Neural cell (in vitro differentiated cells): ENCODE data around the gene SLC17A9. TPM values are rescaled to one million over a fixed set of nuclear protein-coding genes. Genes with fewer than 3 reads are reported as not detected.

Experiments used
- H2AFZ ChIP-seq: fragments of 200-600, 300-800 bp; sonication (generic), shearing (Covaris generic); 2 replicates; pipeline ENCODE4 v1.6.0; 2014; ENCODE audit warnings: low read depth, mild to moderate bottlenecking, antibody characterized with exemption, low read length, moderate library complexity
- H3F3A ChIP-seq: fragments of 200-600 bp; shearing (Covaris generic); 2 replicates; pipeline ENCODE4 v1.6.1; 2016; ENCODE audit warnings: mild to moderate bottlenecking, moderate library complexity, mixed read lengths, antibody characterized with exemption, low read length; ENCODE audit not compliant: insufficient read depth, poor library complexity, severe bottlenecking
- H3K27ac ChIP-seq: fragments of 200-600, 300-800 bp; sonication (generic), shearing (Covaris generic); 2 replicates; pipeline ENCODE4 v1.5.1; 2014; ENCODE audit warnings: mild to moderate bottlenecking, low read length, moderate library complexity
- H3K27me3 ChIP-seq: fragments of 300-800, 200-600 bp; sonication (generic), shearing (Covaris generic); 2 replicates; pipeline ENCODE4 v1.6.0; 2014; ENCODE audit warnings: mild to moderate bottlenecking, low read depth, low read length, moderate library complexity; ENCODE audit not compliant: insufficient read depth
- H3K36me3 ChIP-seq: fragments of 300-800, 200-600 bp; sonication (generic), shearing (Covaris generic); 2 replicates; pipeline ENCODE4 v1.5.1; 2014; ENCODE audit warnings: mild to moderate bottlenecking, antibody characterized with exemption, low read length, moderate library complexity; ENCODE audit not compliant: insufficient read depth
- H3K4me2 ChIP-seq: fragments of 300-800, 200-600 bp; sonication (generic), shearing (Covaris generic); 2 replicates; pipeline ENCODE4 v1.6.0; 2014; ENCODE audit warnings: mild to moderate bottlenecking, low read length
- H3K4me3 ChIP-seq: fragments of 300-800, 200-600 bp; sonication (generic), shearing (Covaris generic); 2 replicates; pipeline ENCODE4 v1.5.1; 2014; ENCODE audit warnings: mild to moderate bottlenecking, low read length, moderate library complexity
- H3K79me2 ChIP-seq: fragments of 200-600 bp; shearing (Covaris generic); replicated peaks from 2 replicates; pipeline ENCODE4 v1.6.0; 2014; ENCODE audit warnings: mild to moderate bottlenecking, low read length, moderate library complexity; ENCODE audit not compliant: insufficient read depth
- H3K9ac ChIP-seq: fragments of 300-800, 200-600 bp; sonication (generic), shearing (Covaris generic); 2 replicates; pipeline ENCODE4 v1.6.1; 2016; ENCODE audit warnings: mild to moderate bottlenecking, low read length, mixed read lengths
- H3K9me2 ChIP-seq: fragments of 200-600 bp; shearing (Covaris generic); 2 replicates; pipeline ENCODE4 v1.6.1; 2016; ENCODE audit warnings: mild to moderate bottlenecking, low read length, mixed read lengths; ENCODE audit not compliant: insufficient read depth
- H3K9me3 ChIP-seq: fragments of 200-600, 300-800 bp; sonication (generic), shearing (Covaris generic); 2 replicates; pipeline ENCODE4 v1.6.1; 2016; ENCODE audit warnings: mild to moderate bottlenecking, mixed run types, low read length, moderate library complexity, mixed read lengths
- H4K20me1 ChIP-seq: fragments of 200-600 bp; shearing (Covaris generic); 2 replicates; pipeline ENCODE4 v1.6.1; 2016; ENCODE audit warnings: mild to moderate bottlenecking, mixed run types; ENCODE audit not compliant: insufficient read depth
- CTCF ChIP-seq: fragments of 450-650 bp; IDR thresholded peaks from 2 replicates; pipeline ENCODE4 v1.5.1; 2014; ENCODE audit warnings: antibody characterized with exemption, mild to moderate bottlenecking, moderate library complexity; ENCODE audit not compliant: poor library complexity, severe bottlenecking
- EP300 ChIP-seq: fragments of 450-650 bp; conservative IDR thresholded peaks from 2 replicates; pipeline ENCODE4 v1.6.1; 2014; ENCODE audit warnings: antibody characterized with exemption, mild to moderate bottlenecking, moderate library complexity; ENCODE audit not compliant: poor library complexity, severe bottlenecking
- EZH2 ChIP-seq: fragments of 200-600, 300-800 bp; shearing (Covaris generic), sonication (generic); IDR thresholded peaks from 2 replicates; pipeline ENCODE4 v1.6.1; 2014; ENCODE audit warnings: antibody characterized with exemption, low read length, borderline replicate concordance, mild to moderate bottlenecking; ENCODE audit not compliant: insufficient read depth, poor library complexity, severe bottlenecking
- MXI1 ChIP-seq: fragments of 450-650 bp; conservative IDR thresholded peaks from 2 replicates; pipeline ENCODE4 v1.6.1; 2014; ENCODE audit warnings: antibody characterized with exemption, mild to moderate bottlenecking; ENCODE audit not compliant: poor library complexity, severe bottlenecking
- POLR2AphosphoS5 ChIP-seq: IDR thresholded peaks from 2 replicates; pipeline ENCODE4 v1.6.1; 2012
- RAD21 ChIP-seq: fragments of 450-650 bp; conservative IDR thresholded peaks from 2 replicates; pipeline ENCODE4 v1.6.1; 2014; ENCODE audit warnings: antibody characterized with exemption, mild to moderate bottlenecking, moderate library complexity
- REST ChIP-seq: IDR thresholded peaks from 2 replicates; pipeline ENCODE4 v1.6.1; 2012; ENCODE audit warnings: borderline replicate concordance
- SMC3 ChIP-seq: fragments of 450-650 bp; conservative IDR thresholded peaks from 2 replicates; pipeline ENCODE4 v1.6.1; 2014; ENCODE audit warnings: antibody characterized with exemption, mild to moderate bottlenecking, moderate library complexity; ENCODE audit not compliant: poor library complexity
- TAF1 ChIP-seq: IDR thresholded peaks from 2 replicates; pipeline ENCODE4 v1.6.1; 2012; ENCODE audit warnings: low read depth
- polyA plus RNA-seq: library from polyadenylated mRNA; depleted of rRNA; stranded (reverse); fragments of >200 nt; gene quantifications from 2 replicates; pipeline ENCODE4 v1.2.3, GENCODE V29; 2014

SLC17A9 gene
- polyA plus RNA-seq, 1 donor from 2014 or later: not detected

GRCh38 chr20:62980380-62980960 is 28.0 kb downstream of the SLC17A9 start:
- Histone ChIP-seq H3F3A (no peaks in the 10 kb centered on the region), H2AFZ (no peak overlapping the region), H3K27ac (no peak overlapping the region), H3K4me3 (no peak overlapping the region), H3K9me2 (no peaks in the 10 kb centered on the region), H3K4me2 (no peak overlapping the region), H3K79me2 (no peaks in the 10 kb centered on the region), H3K9me3 (no peaks in the 10 kb centered on the region), H3K27me3 (no peaks in the 10 kb centered on the region), H3K36me3 (no peaks in the 10 kb centered on the region), H4K20me1 (no peaks in the 10 kb centered on the region), H3K9ac (no peak overlapping the region)
- TF ChIP-seq CTCF (no peak), MXI1 (no peak), EP300 (no peak), RAD21 (no peak), TAF1 (no peak), EZH2 (no peak), REST (no peak), SMC3 (no peak), POLR2AphosphoS5 (no peak)

GRCh38 chr20:62980970-62981369 is 28.5 kb downstream of the SLC17A9 start:
- no peak overlapping the region for H3K9ac ChIP-seq
- no peak overlapping the region for H3K27ac ChIP-seq
- no peaks in the 10 kb centered on the region for H3K79me2 ChIP-seq
- no peak overlapping the region for H3K4me2 ChIP-seq
- H3K9me2 ChIP-seq: no peaks in the 10 kb centered on the region
- no peaks in the 10 kb centered on the region for H3K36me3 ChIP-seq
- H2AFZ ChIP-seq: no peak overlapping the region
- TF ChIP-seq RAD21: no peak
- TF ChIP-seq EP300: no peak
- TF ChIP-seq MXI1: no peak
- TF ChIP-seq SMC3: no peak
- TF ChIP-seq CTCF: no peak
- no peak for TF ChIP-seq TAF1
- TF ChIP-seq POLR2AphosphoS5: peak; percentile 56
- TF ChIP-seq EZH2: no peak
- no peaks in the 10 kb centered on the region for H4K20me1 ChIP-seq
- no peaks in the 10 kb centered on the region for H3F3A ChIP-seq
- no peaks in the 10 kb centered on the region for H3K9me3 ChIP-seq
- H3K4me3 ChIP-seq: no peak overlapping the region
- no peaks in the 10 kb centered on the region for H3K27me3 ChIP-seq
